ENCODE data around the gene NUDT8. TPM values are rescaled to one million over a fixed set of nuclear protein-coding genes. Genes with fewer than 3 reads are reported as not detected.

Gene NUDT8
- total and polyA plus RNA-seq, 9 of the 15 experiments (the other 6 are each of a cell fraction or from before 2014, with no cell fraction given): 0.23 to 27.8 (median 5.0) TPM

- TF ChIP-seq PCBP1 (IDR thresholded peaks at IDR 0.05; ENCODE audit: low read depth, low read length, poor library complexity, severe bottlenecking): no peak
- TF ChIP-seq PTBP1 (IDR thresholded peaks at IDR 0.05; ENCODE audit: low read depth, low read length): peak; percentile 86
- no peak for TF ChIP-seq ZNF280A (IDR thresholded peaks at IDR 0.05; ENCODE audit: low read depth, partially characterized antibody)
- no peak for TF ChIP-seq ZNF408 (CRISPR knock-in tag; IDR thresholded peaks at IDR 0.05; ENCODE audit: low read depth)
- peak; percentile 36 to 67; a peak in 1 of 4 replicates for TF ChIP-seq TEAD1 (CRISPR knock-in tag; IDR thresholded peaks at IDR 0.05)
- TF ChIP-seq ZNF561 (CRISPR knock-in tag; conservative IDR thresholded peaks at IDR 0.05): no peak
- TF ChIP-seq POLR2B (IDR thresholded peaks at IDR 0.05; ENCODE audit: low read depth, partially characterized antibody): peak; percentile 21
- TF ChIP-seq TCFL5 (CRISPR knock-in tag; conservative IDR thresholded peaks at IDR 0.05): no peak
- TF ChIP-seq ZNF347 (CRISPR knock-in tag; IDR thresholded peaks at IDR 0.05; ENCODE audit: low read depth): no peak
- no peak for TF ChIP-seq ZNF311 (CRISPR knock-in tag; IDR thresholded peaks at IDR 0.05)
- peak in 1 of 2 experiments; percentile 79; a peak in 2 of 3 replicates for TF ChIP-seq CBX3 (IDR thresholded peaks at IDR 0.05; ENCODE audit: borderline replicate concordance in 1 of 2, low read length in 2 of 2)
- no peak for TF ChIP-seq ZNF57 (CRISPR knock-in tag; IDR thresholded peaks at IDR 0.05)
- no peak for TF ChIP-seq IRF2 (CRISPR knock-in tag; IDR thresholded peaks at IDR 0.05)
- TF ChIP-seq SMAD3 (CRISPR knock-in tag; conservative IDR thresholded peaks at IDR 0.05): 0 out of 2 replicates have a peak, but pooled peaks have one; percentile 19
- no peak for TF ChIP-seq ELK1 (CRISPR knock-in tag; IDR thresholded peaks at IDR 0.05)
- TF ChIP-seq KDM2B (CRISPR knock-in tag; IDR thresholded peaks at IDR 0.05): peak; percentile 96
- TF ChIP-seq ZNF780A (CRISPR knock-in tag; IDR thresholded peaks at IDR 0.05): no peak
- TF ChIP-seq, protein P1, sequence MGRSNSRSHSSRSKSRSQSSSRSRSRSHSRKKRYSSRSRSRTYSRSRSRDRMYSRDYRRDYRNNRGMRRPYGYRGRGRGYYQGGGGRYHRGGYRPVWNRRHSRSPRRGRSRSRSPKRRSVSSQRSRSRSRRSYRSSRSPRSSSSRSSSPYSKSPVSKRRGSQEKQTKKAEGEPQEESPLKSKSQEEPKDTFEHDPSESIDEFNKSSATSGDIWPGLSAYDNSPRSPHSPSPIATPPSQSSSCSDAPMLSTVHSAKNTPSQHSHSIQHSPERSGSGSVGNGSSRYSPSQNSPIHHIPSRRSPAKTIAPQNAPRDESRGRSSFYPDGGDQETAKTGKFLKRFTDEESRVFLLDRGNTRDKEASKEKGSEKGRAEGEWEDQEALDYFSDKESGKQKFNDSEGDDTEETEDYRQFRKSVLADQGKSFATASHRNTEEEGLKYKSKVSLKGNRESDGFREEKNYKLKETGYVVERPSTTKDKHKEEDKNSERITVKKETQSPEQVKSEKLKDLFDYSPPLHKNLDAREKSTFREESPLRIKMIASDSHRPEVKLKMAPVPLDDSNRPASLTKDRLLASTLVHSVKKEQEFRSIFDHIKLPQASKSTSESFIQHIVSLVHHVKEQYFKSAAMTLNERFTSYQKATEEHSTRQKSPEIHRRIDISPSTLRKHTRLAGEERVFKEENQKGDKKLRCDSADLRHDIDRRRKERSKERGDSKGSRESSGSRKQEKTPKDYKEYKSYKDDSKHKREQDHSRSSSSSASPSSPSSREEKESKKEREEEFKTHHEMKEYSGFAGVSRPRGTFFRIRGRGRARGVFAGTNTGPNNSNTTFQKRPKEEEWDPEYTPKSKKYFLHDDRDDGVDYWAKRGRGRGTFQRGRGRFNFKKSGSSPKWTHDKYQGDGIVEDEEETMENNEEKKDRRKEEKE (IDR thresholded peaks at IDR 0.05; ENCODE audit: borderline replicate concordance in 1 of 2, control insufficient read depth in 1 of 2, low read depth in 2 of 2, low read length in 1 of 2): no peak
Measured at GRCh38 chr11:67629386-67630227, at the start of gene NUDT8 (continued).

All from K562 (cell line).